ENCODE results near the gene MASP1. TPM values are rescaled to one million over a fixed set of nuclear protein-coding genes. Genes with fewer than 3 reads are reported as not detected.

MASP1 gene, protein sequence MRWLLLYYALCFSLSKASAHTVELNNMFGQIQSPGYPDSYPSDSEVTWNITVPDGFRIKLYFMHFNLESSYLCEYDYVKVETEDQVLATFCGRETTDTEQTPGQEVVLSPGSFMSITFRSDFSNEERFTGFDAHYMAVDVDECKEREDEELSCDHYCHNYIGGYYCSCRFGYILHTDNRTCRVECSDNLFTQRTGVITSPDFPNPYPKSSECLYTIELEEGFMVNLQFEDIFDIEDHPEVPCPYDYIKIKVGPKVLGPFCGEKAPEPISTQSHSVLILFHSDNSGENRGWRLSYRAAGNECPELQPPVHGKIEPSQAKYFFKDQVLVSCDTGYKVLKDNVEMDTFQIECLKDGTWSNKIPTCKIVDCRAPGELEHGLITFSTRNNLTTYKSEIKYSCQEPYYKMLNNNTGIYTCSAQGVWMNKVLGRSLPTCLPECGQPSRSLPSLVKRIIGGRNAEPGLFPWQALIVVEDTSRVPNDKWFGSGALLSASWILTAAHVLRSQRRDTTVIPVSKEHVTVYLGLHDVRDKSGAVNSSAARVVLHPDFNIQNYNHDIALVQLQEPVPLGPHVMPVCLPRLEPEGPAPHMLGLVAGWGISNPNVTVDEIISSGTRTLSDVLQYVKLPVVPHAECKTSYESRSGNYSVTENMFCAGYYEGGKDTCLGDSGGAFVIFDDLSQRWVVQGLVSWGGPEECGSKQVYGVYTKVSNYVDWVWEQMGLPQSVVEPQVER
- polyA plus RNA-seq (2012; ENCODE audit: insufficient read length, low read depth) = not detected

DNA sequence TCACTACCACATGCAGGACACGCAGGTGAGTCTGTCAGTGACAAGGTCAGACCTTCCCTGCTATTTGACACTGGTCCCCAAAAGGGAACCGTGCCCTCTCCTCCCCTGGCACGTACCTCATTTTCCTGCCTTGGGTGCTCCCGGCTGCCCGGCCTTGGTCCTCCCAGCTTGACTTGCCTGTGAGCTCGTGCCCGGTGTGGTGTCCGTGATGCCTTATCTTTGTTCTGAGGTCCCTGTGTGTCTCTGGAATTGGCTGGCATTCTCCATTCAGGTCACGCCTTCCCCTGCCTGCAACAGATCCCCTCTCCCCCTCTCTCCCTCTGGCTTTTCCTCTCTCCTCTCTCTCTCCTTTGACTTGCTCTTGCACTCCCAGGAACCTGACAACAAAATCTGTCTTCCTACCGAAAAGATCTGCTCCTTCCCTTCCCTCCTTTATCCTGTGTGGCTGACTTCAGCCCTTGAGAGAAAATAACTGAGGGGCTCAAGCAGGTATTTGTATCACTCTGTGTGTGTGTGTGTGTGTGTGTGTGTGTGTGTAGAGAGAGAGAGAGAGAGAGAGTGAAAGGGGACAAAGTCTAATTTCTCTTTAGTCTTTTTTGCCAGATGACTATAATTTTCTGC is at the start of gene MASP1:
Gene MASP1 (minus strand): TSS at position 226 of the 621 bp plus-strand sequence. CDS start 105 bp downstream, at position 121.
- TF ChIP-seq FOXP2 (optimal IDR thresholded peaks at IDR 0.05; ENCODE audit: borderline replicate concordance, extremely low read depth, extremely low read length, insufficient read depth) (no peak), TAF1 (IDR thresholded peaks at IDR 0.05; ENCODE audit: borderline replicate concordance, insufficient read depth, low read length) (no peak), SIN3A (IDR thresholded peaks at IDR 0.05; ENCODE audit: borderline replicate concordance, insufficient read depth, low read length) (no peak), POLR2AphosphoS5 (IDR thresholded peaks at IDR 0.05; ENCODE audit: low read depth, low read length) (no peak)
- TF ChIP-seq, protein P1, sequence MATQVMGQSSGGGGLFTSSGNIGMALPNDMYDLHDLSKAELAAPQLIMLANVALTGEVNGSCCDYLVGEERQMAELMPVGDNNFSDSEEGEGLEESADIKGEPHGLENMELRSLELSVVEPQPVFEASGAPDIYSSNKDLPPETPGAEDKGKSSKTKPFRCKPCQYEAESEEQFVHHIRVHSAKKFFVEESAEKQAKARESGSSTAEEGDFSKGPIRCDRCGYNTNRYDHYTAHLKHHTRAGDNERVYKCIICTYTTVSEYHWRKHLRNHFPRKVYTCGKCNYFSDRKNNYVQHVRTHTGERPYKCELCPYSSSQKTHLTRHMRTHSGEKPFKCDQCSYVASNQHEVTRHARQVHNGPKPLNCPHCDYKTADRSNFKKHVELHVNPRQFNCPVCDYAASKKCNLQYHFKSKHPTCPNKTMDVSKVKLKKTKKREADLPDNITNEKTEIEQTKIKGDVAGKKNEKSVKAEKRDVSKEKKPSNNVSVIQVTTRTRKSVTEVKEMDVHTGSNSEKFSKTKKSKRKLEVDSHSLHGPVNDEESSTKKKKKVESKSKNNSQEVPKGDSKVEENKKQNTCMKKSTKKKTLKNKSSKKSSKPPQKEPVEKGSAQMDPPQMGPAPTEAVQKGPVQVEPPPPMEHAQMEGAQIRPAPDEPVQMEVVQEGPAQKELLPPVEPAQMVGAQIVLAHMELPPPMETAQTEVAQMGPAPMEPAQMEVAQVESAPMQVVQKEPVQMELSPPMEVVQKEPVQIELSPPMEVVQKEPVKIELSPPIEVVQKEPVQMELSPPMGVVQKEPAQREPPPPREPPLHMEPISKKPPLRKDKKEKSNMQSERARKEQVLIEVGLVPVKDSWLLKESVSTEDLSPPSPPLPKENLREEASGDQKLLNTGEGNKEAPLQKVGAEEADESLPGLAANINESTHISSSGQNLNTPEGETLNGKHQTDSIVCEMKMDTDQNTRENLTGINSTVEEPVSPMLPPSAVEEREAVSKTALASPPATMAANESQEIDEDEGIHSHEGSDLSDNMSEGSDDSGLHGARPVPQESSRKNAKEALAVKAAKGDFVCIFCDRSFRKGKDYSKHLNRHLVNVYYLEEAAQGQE (IDR thresholded peaks at IDR 0.05; ENCODE audit: insufficient read depth in 1 of 2, low read depth in 2 of 2, low read length in 2 of 2) = no peak

DNA sequence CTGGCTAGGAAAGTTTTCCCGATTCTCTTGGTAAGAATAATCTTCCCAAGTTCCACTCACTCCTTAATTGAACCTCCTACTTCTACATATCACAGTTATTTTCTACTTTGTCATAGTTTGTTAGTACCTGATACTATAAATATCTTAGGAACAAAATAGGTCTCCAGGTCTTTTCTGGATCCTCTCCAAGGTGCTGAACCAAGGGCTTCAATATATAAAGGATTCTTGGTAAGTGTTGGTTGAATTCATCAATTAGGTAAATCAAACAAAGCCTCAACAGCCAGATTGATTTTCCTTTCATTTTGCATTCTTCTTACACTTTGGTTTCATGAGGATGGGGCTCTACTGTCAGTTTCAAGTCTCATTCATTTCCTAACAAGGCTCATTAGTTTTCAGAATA is 49.0 kb upstream of the MASP1 start:
- TF ChIP-seq SIN3A (IDR thresholded peaks at IDR 0.05; ENCODE audit: borderline replicate concordance, insufficient read depth, low read length) (no peak), TAF1 (IDR thresholded peaks at IDR 0.05; ENCODE audit: borderline replicate concordance, insufficient read depth, low read length) (no peak), POLR2AphosphoS5 (IDR thresholded peaks at IDR 0.05; ENCODE audit: low read depth, low read length) (no peak), FOXP2 (optimal IDR thresholded peaks at IDR 0.05; ENCODE audit: borderline replicate concordance, extremely low read depth, extremely low read length, insufficient read depth) (no peak)
- TF ChIP-seq, protein P1 (IDR thresholded peaks at IDR 0.05; ENCODE audit: insufficient read depth in 1 of 2, low read depth in 2 of 2, low read length in 2 of 2) = no peak

DNA sequence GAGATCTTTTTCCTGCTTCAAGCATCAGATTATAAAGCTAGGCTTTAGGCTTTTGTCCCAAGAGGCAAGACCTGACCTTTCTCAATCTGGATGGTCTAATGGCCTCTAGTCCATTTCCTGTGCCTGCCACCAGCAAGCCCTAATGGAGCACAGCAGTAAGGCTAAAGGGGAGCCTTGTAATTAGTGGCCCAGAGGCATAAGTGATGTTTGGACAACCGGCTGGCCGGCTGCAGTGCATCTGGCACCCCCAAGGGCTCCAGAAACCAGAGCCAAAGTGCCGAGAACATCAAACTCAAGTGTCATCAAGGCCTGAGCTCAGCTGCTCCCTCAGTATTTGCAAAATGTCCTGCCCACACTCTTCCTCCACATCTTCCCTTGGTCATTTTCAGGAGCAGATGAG is 44.8 kb upstream of the MASP1 start:
- no peak for TF ChIP-seq TAF1 (IDR thresholded peaks at IDR 0.05; ENCODE audit: borderline replicate concordance, insufficient read depth, low read length)
- TF ChIP-seq, protein P1 (IDR thresholded peaks at IDR 0.05; ENCODE audit: insufficient read depth in 1 of 2, low read depth in 2 of 2, low read length in 2 of 2) = no peak
- TF ChIP-seq POLR2AphosphoS5 (IDR thresholded peaks at IDR 0.05; ENCODE audit: low read depth, low read length) = no peak
- no peak for TF ChIP-seq SIN3A (IDR thresholded peaks at IDR 0.05; ENCODE audit: borderline replicate concordance, insufficient read depth, low read length)
- TF ChIP-seq FOXP2 (optimal IDR thresholded peaks at IDR 0.05; ENCODE audit: borderline replicate concordance, extremely low read depth, extremely low read length, insufficient read depth) = no peak

DNA sequence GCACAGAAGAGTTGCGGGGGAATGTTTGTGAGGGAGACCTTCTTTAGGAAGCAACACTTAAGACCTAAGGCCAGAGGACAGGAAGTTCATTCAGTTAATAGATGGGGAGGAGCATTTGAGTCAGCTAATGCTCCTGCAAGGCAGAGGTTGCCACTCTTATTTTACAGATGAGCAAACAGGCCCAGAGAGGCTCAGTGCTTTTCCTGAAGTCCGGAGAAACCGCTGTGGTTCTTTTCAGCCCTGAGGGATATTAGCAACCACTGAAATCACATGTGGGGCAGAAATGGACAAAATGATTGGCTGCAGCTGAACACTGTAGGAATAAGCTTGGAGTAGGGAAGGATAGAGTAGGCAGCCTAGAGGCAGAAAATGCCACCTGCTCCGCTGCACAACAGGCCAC is 43.4 kb upstream of the MASP1 start:
- TF ChIP-seq SIN3A (IDR thresholded peaks at IDR 0.05; ENCODE audit: borderline replicate concordance, insufficient read depth, low read length) = no peak
- TF ChIP-seq, protein P1 (IDR thresholded peaks at IDR 0.05; ENCODE audit: insufficient read depth in 1 of 2, low read depth in 2 of 2, low read length in 2 of 2) = no peak
- TF ChIP-seq POLR2AphosphoS5 (IDR thresholded peaks at IDR 0.05; ENCODE audit: low read depth, low read length) = no peak
- TF ChIP-seq FOXP2 (optimal IDR thresholded peaks at IDR 0.05; ENCODE audit: borderline replicate concordance, extremely low read depth, extremely low read length, insufficient read depth) = no peak
- TF ChIP-seq TAF1 (IDR thresholded peaks at IDR 0.05; ENCODE audit: borderline replicate concordance, insufficient read depth, low read length) = no peak
